GM10266 (cell line): ENCODE measurements around the gene ESR1.

Experiments
- DNase-seq: peaks from one replicate; pipeline ENCODE4 v3.0.0; 2012; ENCODE audit errors: extremely low spot score
- CTCF ChIP-seq: IDR thresholded peaks from 2 replicates; pipeline ENCODE4 v1.5.1; 2012; ENCODE audit warnings: mild to moderate bottlenecking, low read depth; ENCODE audit not compliant: control insufficient read depth, insufficient read depth; ENCODE audit errors: missing control alignments

The ESR1 gene

DNA sequence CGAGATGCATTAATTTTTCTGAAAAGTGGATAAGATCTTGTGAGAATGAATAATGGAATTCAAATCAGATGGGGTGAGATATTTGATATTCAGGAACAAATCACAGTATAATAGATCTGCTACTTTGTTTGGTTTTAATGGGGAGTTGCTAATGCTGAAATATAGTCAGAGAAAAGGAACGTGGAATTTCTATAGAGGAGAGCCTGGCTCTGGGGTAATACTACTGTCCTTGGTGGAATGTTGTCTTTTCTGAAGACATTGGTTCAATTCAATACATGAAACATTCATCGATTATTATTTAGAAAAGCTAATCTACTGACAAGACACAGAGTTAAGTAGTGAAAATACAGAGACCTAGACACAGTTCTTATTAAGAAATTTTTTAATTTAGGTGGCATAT lies 108.6 kb downstream of the ESR1 start:
- no peak for TF ChIP-seq CTCF

DNA sequence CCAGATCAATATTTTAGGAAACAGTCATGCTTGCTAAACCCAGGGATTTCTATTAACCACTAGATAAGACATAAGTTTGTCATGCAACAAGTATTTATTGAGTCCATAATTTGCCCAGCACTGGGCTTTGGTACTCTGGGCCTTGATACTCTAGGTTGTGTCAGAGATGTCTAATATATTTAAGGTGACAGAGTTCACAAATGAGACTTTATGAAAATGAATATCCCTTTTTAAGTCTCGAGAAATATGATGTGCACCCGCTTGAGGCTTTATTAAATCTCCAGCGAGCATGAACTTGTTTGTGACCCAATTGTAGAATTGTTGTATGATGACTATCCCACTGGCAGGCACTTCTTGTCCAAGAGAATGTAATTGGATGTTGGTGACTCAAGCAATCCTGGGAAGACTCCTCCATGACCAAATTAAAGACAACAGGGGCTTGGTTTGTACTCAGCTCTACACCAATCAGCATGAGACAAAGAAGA lies 109.2 kb downstream of the ESR1 start:
- TF ChIP-seq CTCF, result no peak
- DNase-seq, result no peak

More for the DNA sequence above, 108.6 kb downstream of the ESR1 start:
- DNase-seq, result no peak

DNA sequence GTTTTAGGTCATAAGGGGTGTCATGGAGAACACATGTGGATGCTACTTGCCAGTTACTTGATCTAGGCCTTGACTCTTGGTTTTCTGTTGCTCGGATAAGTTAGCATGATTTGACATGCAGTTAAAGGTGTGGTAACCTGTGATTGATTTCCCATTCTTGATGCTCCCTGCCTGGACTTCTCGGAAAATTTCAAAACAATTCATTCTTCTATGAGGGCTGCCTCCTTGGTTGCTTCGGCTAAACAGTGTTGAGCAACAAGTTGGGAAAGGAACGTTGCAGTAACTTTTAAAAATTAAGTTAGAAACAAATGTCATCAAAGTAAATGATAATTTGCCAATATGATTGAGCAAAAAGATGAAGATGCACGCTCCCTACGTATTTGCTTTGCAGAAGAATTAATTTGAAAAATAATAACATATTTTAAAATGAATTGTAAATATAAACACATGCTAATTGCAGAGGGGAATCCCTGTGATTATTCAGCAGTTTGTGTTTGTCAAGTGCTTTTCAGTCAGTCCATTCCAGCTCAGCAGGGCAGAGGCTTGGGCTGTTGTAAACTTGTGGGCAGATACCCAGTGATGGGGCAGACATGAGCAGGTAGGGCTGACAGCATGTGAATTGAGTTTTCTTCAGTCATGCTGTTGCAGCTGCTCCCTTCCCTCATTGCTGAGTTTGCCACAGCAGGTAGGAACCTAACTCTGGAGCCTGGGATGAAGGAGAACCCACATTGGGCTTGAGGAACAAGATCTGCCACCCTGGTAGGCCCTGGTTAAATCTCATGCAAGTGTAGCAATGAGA lies 110.2 kb downstream of the ESR1 start:
- no peak for DNase-seq
- no peak for TF ChIP-seq CTCF

GRCh38 chr6:151940307-151940706 lies 132.8 kb downstream of the ESR1 start:
- no peak for TF ChIP-seq CTCF

GRCh38 chr6:151948002-151948743 lies 140.7 kb downstream of the ESR1 start:
- DNase-seq, result no peak

More at GRCh38 chr6:151940307-151940706, 132.8 kb downstream of the ESR1 start:
- DNase-seq, result no peak

DNA sequence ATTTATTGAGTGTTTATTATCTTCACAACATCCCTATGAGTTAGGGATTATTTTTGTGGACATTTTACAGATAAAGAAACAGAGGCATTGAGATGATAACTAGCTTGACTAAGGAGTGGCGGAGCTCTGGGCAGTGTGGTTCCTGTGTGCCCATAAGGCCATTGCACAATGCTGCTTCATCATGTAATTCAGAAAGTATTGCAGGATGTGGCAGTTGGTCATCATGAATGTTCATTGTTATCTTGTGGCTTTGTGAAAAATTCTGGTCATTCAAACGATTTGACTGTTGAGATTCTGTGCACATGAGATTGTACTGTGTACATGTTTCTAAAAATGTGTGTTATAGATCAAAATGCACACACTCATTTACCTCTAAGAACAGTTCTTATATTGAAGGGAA lies 150.8 kb downstream of the ESR1 start:
- no peak for TF ChIP-seq CTCF
- DNase-seq, result no peak

More at GRCh38 chr6:151948002-151948743, 140.7 kb downstream of the ESR1 start:
- no peak for TF ChIP-seq CTCF

GRCh38 chr6:151959086-151959485 lies 151.6 kb downstream of the ESR1 start:
- DNase-seq, result no peak
- TF ChIP-seq CTCF, result no peak
